HL-60 (cell line): ENCODE results near the gene APBA2.

Experiments
- DNase-seq, 2 experiments: peaks; one replicate each; pipeline ENCODE4 v3.0.0-alpha.2; 2010 to 2020; ENCODE audit warnings: low read depth in 1 of 2, low spot score in 1 of 2
- H3K27ac ChIP-seq: fragments of 250-450 bp; sonication (Bioruptor Pico); replicated peaks from 2 replicates; pipeline ENCODE4 v1.5.1; 2020; ENCODE audit warnings: mild to moderate bottlenecking, moderate library complexity
- H3K27me3 ChIP-seq: fragments of 250-450 bp; sonication (Bioruptor Pico); 2 replicates; pipeline ENCODE4 v1.5.1; 2021; ENCODE audit warnings: mild to moderate bottlenecking, moderate library complexity; ENCODE audit not compliant: insufficient read depth, poor library complexity, severe bottlenecking
- H3K4me3 ChIP-seq: replicated peaks from 2 replicates; pipeline ENCODE4 v1.5.1; 2011; ENCODE audit warnings: mild to moderate bottlenecking, control low read depth, low read length; ENCODE audit not compliant: insufficient read depth
- GABPA ChIP-seq: IDR thresholded peaks from 2 replicates; pipeline ENCODE4 v1.6.1; 2012; ENCODE audit warnings: low read depth
- POLR2AphosphoS5 ChIP-seq: IDR thresholded peaks from 2 replicates; pipeline ENCODE4 v1.6.1; 2012; ENCODE audit warnings: low read depth
- REST ChIP-seq: IDR thresholded peaks from 2 replicates; pipeline ENCODE4 v1.6.1; 2012; ENCODE audit warnings: low read depth; ENCODE audit not compliant: insufficient replicate concordance
- SPI1 ChIP-seq: IDR thresholded peaks from 2 replicates; pipeline ENCODE4 v1.6.1; 2012; ENCODE audit warnings: low read depth, mild to moderate bottlenecking, borderline replicate concordance
- TF ChIP-seq, protein P1 (sequence below): IDR thresholded peaks from one replicate; pipeline ENCODE4 v1.5.1; 2011; ENCODE audit warnings: low read length, control low read depth, inconsistent platforms; ENCODE audit not compliant: insufficient read depth

Gene APBA2

DNA sequence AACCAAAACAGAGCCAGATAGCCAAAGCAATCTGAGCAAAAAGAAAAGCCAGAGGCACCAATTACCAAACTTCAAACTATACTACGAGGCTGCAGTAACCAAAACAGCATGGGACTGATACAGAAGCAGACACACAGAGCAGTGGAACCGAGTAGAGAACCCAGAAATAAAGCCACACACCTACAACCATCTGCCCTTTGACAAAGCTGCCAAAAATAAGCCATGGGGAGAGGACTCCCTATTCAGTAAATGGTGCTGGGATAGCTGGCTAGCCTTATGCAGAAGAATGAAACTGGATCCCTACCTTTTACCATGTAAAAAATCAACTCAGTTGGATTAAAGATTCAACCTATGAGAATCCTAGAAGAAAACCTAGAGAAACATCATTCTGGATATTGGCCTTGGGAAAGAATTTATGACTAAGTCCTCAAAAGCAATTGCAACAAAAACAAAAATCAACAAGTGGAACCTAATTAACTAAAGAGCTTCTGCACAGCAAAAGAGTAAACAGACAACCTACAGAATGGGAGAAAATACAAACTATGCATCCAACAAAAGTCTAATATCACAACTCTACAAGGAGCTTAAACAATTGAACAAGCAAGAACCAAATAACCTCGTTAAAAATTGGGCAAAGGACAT is 95.1 kb downstream of the APBA2 start:
- DNase-seq, result no peak
- H3K27me3 ChIP-seq, result no peaks in the 10 kb centered on the region
- no peak for TF ChIP-seq POLR2AphosphoS5
- TF ChIP-seq REST, result no peak
- no peak for TF ChIP-seq SPI1
- TF ChIP-seq, protein P1, sequence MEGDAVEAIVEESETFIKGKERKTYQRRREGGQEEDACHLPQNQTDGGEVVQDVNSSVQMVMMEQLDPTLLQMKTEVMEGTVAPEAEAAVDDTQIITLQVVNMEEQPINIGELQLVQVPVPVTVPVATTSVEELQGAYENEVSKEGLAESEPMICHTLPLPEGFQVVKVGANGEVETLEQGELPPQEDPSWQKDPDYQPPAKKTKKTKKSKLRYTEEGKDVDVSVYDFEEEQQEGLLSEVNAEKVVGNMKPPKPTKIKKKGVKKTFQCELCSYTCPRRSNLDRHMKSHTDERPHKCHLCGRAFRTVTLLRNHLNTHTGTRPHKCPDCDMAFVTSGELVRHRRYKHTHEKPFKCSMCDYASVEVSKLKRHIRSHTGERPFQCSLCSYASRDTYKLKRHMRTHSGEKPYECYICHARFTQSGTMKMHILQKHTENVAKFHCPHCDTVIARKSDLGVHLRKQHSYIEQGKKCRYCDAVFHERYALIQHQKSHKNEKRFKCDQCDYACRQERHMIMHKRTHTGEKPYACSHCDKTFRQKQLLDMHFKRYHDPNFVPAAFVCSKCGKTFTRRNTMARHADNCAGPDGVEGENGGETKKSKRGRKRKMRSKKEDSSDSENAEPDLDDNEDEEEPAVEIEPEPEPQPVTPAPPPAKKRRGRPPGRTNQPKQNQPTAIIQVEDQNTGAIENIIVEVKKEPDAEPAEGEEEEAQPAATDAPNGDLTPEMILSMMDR, result no peak
- TF ChIP-seq GABPA, result no peak
- H3K27ac ChIP-seq, result no peak overlapping the region
- H3K4me3 ChIP-seq, result no peak overlapping the region

DNA sequence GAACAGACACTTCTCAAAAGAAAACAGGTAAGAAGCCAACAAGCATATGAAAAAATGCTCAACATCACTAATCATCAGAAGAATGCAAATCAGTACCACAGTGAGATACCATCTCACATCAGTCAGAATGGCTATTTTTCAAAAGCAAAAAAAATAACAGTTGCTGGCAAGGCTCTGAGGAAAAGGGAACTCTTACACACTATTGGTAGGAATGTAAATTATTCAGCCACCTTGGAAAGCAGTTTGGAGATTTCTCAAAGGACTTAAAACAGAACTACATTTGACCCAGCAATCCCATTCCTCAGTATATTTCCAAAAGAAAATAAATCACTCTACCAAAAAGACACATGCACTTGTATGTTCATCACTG is 95.6 kb downstream of the APBA2 start:
- Histone ChIP-seq H3K27ac (no peak overlapping the region), H3K4me3 (no peak overlapping the region), H3K27me3 (no peaks in the 10 kb centered on the region)
- no peak for DNase-seq
- TF ChIP-seq GABPA (no peak), SPI1 (no peak), POLR2AphosphoS5 (no peak), REST (no peak)
- TF ChIP-seq, protein P1, result no peak

GRCh38 chr15:28981921-28982320 is 96.1 kb downstream of the APBA2 start:
- no peak for DNase-seq
- H3K27me3 ChIP-seq, result no peaks in the 10 kb centered on the region
- H3K4me3 ChIP-seq, result no peak overlapping the region
- no peak overlapping the region for H3K27ac ChIP-seq
- TF ChIP-seq SPI1, result no peak
- TF ChIP-seq, protein P1, result no peak
- no peak for TF ChIP-seq GABPA

DNA sequence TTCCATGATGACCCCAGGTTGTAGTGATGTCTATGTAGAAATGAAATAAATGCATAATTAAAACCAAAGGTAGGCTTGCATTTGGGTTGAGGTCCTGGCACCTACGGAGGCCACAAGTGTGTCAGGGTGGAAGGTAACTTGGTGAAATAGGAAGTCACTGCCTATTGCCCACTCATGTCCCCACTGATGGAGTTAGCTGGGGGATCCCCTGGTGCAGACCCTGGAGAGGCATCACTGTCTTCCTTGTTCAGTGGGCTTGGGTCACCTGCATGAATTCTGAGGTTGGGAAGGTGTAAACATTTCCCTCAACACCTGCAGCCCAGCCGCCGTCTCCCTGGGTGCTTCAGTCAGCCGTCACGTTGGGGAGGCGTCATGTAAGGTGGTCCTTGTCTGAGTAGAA is 97.1 kb downstream of the APBA2 start:
- no peak for TF ChIP-seq REST
- TF ChIP-seq POLR2AphosphoS5, result no peak
- TF ChIP-seq, protein P1, result no peak
- no peak for TF ChIP-seq SPI1
- TF ChIP-seq GABPA, result no peak
- H3K4me3 ChIP-seq, result no peak overlapping the region
- H3K27ac ChIP-seq, result no peak overlapping the region
- H3K27me3 ChIP-seq, result no peaks in the 10 kb centered on the region
- no peak for DNase-seq
